Measurements from ENCODE around the gene EPC2.

Gene EPC2

DNA sequence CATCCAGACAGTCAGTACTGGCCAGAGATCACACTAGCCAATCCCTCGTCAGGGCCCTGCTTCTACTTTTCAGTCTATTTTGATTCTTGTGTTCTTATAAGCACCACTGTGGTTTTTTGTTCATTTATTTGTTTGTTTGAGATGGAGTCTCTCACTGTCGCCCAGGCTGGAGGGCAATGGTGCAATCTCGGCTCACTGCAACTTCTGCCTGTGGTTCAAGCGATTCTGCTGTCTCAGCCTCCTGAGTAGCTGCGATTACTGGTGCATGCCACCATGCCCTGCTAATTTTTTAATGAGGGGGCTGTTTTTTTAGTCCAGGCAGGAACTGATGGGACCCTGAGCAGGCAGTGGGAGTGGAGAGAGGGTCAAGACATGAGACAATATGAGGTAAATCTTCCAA is 165.5 kb downstream of the EPC2 start:
- H3K56ac ChIP-seq (ENCODE audit: low read length): no peak overlapping the region
- H2BK120ac ChIP-seq (ENCODE audit: low read depth, low read length): no peak overlapping the region
- no peak overlapping the region for H2BK5ac ChIP-seq (ENCODE audit: low read length)
- no peak overlapping the region for H2BK15ac ChIP-seq (replicated peaks; ENCODE audit: low read depth)
- no CpG with 5 or more reads among the region's 5 CpGs for WGBS (ENCODE audit: extremely low coverage, insufficient coverage, low lambda C conversion rate)
- DNase-seq: no peak
- no peak overlapping the region for H4K5ac ChIP-seq (ENCODE audit: low read length)
- H3K18ac ChIP-seq (ENCODE audit: low read length): no peak overlapping the region
- H3K9ac ChIP-seq (ENCODE audit: low read length): no peak overlapping the region
- H3K79me1 ChIP-seq (ENCODE audit: low read length): no peaks in the 10 kb centered on the region
- H3K23ac ChIP-seq (ENCODE audit: low read length): no peak overlapping the region
- H4K8ac ChIP-seq (ENCODE audit: low read depth, low read length): no peak overlapping the region
- H2AK5ac ChIP-seq (ENCODE audit: low read length): no peak overlapping the region
- H3K27ac ChIP-seq (ENCODE audit: low read depth, low read length): no peak overlapping the region
- no peaks in the 10 kb centered on the region for H3K36me3 ChIP-seq (ENCODE audit: control insufficient read depth, insufficient read depth, low read length)
- H3K27me3 ChIP-seq (ENCODE audit: insufficient read depth, low read length, poor library complexity): no peaks in the 10 kb centered on the region
- no peaks in the 10 kb centered on the region for H3K79me2 ChIP-seq (ENCODE audit: control insufficient read depth, insufficient read depth, low read length)
- peaks cover 2% of the 10 kb centered on the region for H3K4me1 ChIP-seq (ENCODE audit: control insufficient read depth, low read depth, low read length)
- H3K4me2 ChIP-seq (ENCODE audit: low read length): no peak overlapping the region
- H3K4me3 ChIP-seq (ENCODE audit: low read length): no peak overlapping the region
- no peak overlapping the region for H3K4ac ChIP-seq (ENCODE audit: low read depth, low read length)

DNA sequence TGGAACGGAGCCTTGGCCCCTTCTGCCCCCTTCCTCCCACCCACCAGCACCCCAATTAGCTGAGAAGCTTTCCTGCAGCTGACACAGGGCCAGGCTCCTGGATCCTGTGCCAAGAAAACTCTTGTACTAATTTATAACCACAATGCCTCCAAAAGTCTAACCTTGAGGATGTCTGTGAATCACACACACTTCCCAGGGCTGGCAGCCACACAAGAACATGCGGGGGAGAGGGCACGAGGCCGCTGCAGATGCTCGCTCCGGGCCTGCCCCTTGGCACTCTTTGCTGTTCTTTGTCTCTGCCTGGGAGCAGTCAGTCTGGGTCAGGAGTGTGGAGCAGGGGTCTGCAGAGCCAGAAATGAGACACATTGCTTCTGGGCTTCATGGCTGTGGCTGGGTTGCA is 167.8 kb downstream of the EPC2 start:
- no peak overlapping the region for H2AK5ac ChIP-seq (ENCODE audit: low read length)
- H3K27ac ChIP-seq (ENCODE audit: low read depth, low read length): no peak overlapping the region
- no peak for DNase-seq
- H3K36me3 ChIP-seq (ENCODE audit: control insufficient read depth, insufficient read depth, low read length): no peaks in the 10 kb centered on the region
- H3K9ac ChIP-seq (ENCODE audit: low read length): no peak overlapping the region
- no peak overlapping the region for H2BK5ac ChIP-seq (ENCODE audit: low read length)
- no peaks in the 10 kb centered on the region for H3K27me3 ChIP-seq (ENCODE audit: insufficient read depth, low read length, poor library complexity)
- peaks cover 4% of the 10 kb centered on the region for H3K4me1 ChIP-seq (ENCODE audit: control insufficient read depth, low read depth, low read length)
- no peak overlapping the region for H2BK15ac ChIP-seq (replicated peaks; ENCODE audit: low read depth)
- no peak overlapping the region for H3K18ac ChIP-seq (ENCODE audit: low read length)
- no peak overlapping the region for H3K56ac ChIP-seq (ENCODE audit: low read length)
- H2BK120ac ChIP-seq (ENCODE audit: low read depth, low read length): no peak overlapping the region
- H3K4ac ChIP-seq (ENCODE audit: low read depth, low read length): no peak overlapping the region
- H4K5ac ChIP-seq (ENCODE audit: low read length): no peak overlapping the region
- no peak overlapping the region for H3K23ac ChIP-seq (ENCODE audit: low read length)
- no peak overlapping the region for H4K8ac ChIP-seq (ENCODE audit: low read depth, low read length)
- no peak overlapping the region for H3K4me3 ChIP-seq (ENCODE audit: low read length)
- H3K79me2 ChIP-seq (ENCODE audit: control insufficient read depth, insufficient read depth, low read length): no peaks in the 10 kb centered on the region
- H3K79me1 ChIP-seq (ENCODE audit: low read length): no peaks in the 10 kb centered on the region
- WGBS (ENCODE audit: extremely low coverage, insufficient coverage, low lambda C conversion rate): no CpG with 5 or more reads among the region's 6 CpGs
- no peak overlapping the region for H3K4me2 ChIP-seq (ENCODE audit: low read length)

- Histone ChIP-seq H4K8ac (ENCODE audit: low read depth, low read length) (no peak overlapping the region), H4K5ac (ENCODE audit: low read length) (no peak overlapping the region), H2BK15ac (replicated peaks; ENCODE audit: low read depth) (no peak overlapping the region), H3K18ac (ENCODE audit: low read length) (no peak overlapping the region), H3K56ac (ENCODE audit: low read length) (peak overlapping the region; percentile 50), H2BK120ac (ENCODE audit: low read depth, low read length) (no peak overlapping the region), H2BK5ac (ENCODE audit: low read length) (no peak overlapping the region), H3K79me1 (ENCODE audit: low read length) (no peaks in the 10 kb centered on the region), H3K4me1 (ENCODE audit: control insufficient read depth, low read depth, low read length) (peaks cover 4% of the 10 kb centered on the region), H3K4ac (ENCODE audit: low read depth, low read length) (no peak overlapping the region), H3K9ac (ENCODE audit: low read length) (no peak overlapping the region), H3K27me3 (ENCODE audit: insufficient read depth, low read length, poor library complexity) (no peaks in the 10 kb centered on the region), H3K23ac (ENCODE audit: low read length) (no peak overlapping the region), H3K27ac (ENCODE audit: low read depth, low read length) (peak overlapping the region; percentile 9), H3K36me3 (ENCODE audit: control insufficient read depth, insufficient read depth, low read length) (no peaks in the 10 kb centered on the region), H3K4me3 (ENCODE audit: low read length) (no peak overlapping the region), H3K4me2 (ENCODE audit: low read length) (no peak overlapping the region), H2AK5ac (ENCODE audit: low read length) (no peak overlapping the region), H3K79me2 (ENCODE audit: control insufficient read depth, insufficient read depth, low read length) (no peaks in the 10 kb centered on the region)
- no CpG with 5 or more reads among the region's 11 CpGs for WGBS (ENCODE audit: extremely low coverage, insufficient coverage, low lambda C conversion rate)
- DNase-seq: peak; percentile 94
Observed at GRCh38 chr2:148813603-148814065, 169.1 kb downstream of the EPC2 start.

DNA sequence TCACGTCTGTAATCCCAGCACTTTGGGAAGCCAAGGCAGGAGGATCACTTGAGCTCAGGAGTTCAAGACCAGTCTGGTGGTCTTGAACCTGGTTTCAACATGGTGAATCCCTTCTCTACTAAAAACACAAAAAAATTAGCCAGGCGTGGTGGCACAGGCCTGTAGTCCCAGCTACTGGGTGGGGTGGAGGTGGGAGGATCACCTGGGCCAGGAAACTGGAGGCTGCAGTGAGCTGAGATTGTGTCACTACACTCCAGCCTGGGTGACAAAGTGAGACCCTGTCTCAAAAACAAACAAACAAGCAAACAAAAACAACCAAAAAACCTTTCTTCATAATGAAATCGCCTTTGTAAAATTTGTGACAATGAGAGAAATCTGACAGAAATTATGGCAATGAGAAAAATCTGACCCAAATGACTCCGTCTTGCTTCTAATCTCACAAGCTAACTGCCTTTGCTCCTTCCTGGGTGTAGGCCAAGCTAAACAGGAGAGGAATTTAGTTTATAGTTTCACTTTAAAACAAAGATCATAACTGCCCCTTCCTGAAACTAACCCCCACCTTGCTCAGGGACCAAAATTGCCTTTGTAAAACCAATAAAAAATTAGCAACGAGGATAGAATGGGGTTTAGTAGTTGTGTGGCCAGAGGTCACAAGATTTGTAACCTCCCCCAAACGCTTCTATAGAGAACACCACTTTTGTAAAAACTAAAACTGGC is 169.8 kb downstream of the EPC2 start:
- Histone ChIP-seq H2AK5ac (ENCODE audit: low read length) (no peak overlapping the region), H3K36me3 (ENCODE audit: control insufficient read depth, insufficient read depth, low read length) (no peaks in the 10 kb centered on the region), H3K79me2 (ENCODE audit: control insufficient read depth, insufficient read depth, low read length) (no peaks in the 10 kb centered on the region), H3K79me1 (ENCODE audit: low read length) (no peaks in the 10 kb centered on the region), H3K4me2 (ENCODE audit: low read length) (no peak overlapping the region), H3K4me3 (ENCODE audit: low read length) (no peak overlapping the region), H3K56ac (ENCODE audit: low read length) (peak overlapping the region; percentile 50), H3K18ac (ENCODE audit: low read length) (no peak overlapping the region), H3K27me3 (ENCODE audit: insufficient read depth, low read length, poor library complexity) (no peaks in the 10 kb centered on the region), H3K23ac (ENCODE audit: low read length) (no peak overlapping the region), H2BK120ac (ENCODE audit: low read depth, low read length) (no peak overlapping the region), H2BK15ac (replicated peaks; ENCODE audit: low read depth) (no peak overlapping the region), H3K9ac (ENCODE audit: low read length) (no peak overlapping the region), H3K4me1 (ENCODE audit: control insufficient read depth, low read depth, low read length) (peaks cover 4% of the 10 kb centered on the region), H2BK5ac (ENCODE audit: low read length) (no peak overlapping the region), H3K27ac (ENCODE audit: low read depth, low read length) (peak overlapping the region; percentile 9), H4K8ac (ENCODE audit: low read depth, low read length) (no peak overlapping the region), H4K5ac (ENCODE audit: low read length) (no peak overlapping the region), H3K4ac (ENCODE audit: low read depth, low read length) (no peak overlapping the region)
- no CpG with 5 or more reads among the region's 6 CpGs for WGBS (ENCODE audit: extremely low coverage, insufficient coverage, low lambda C conversion rate)
- no peak for DNase-seq

GRCh38 chr2:148814860-148815419 is 170.4 kb downstream of the EPC2 start:
- H3K79me2 ChIP-seq (ENCODE audit: control insufficient read depth, insufficient read depth, low read length): no peaks in the 10 kb centered on the region
- no peak overlapping the region for H3K18ac ChIP-seq (ENCODE audit: low read length)
- no CpG with 5 or more reads among the region's 7 CpGs for WGBS (ENCODE audit: extremely low coverage, insufficient coverage, low lambda C conversion rate)
- no peaks in the 10 kb centered on the region for H3K36me3 ChIP-seq (ENCODE audit: control insufficient read depth, insufficient read depth, low read length)
- peaks cover 4% of the 10 kb centered on the region for H3K4me1 ChIP-seq (ENCODE audit: control insufficient read depth, low read depth, low read length)
- H3K4me3 ChIP-seq (ENCODE audit: low read length): no peak overlapping the region
- no peak overlapping the region for H3K4ac ChIP-seq (ENCODE audit: low read depth, low read length)
- no peak overlapping the region for H4K8ac ChIP-seq (ENCODE audit: low read depth, low read length)
- no peak overlapping the region for H2AK5ac ChIP-seq (ENCODE audit: low read length)
- no peak overlapping the region for H4K5ac ChIP-seq (ENCODE audit: low read length)
- peak overlapping the region; percentile 7 for H3K56ac ChIP-seq (ENCODE audit: low read length)
- no peak overlapping the region for H2BK5ac ChIP-seq (ENCODE audit: low read length)
- H2BK15ac ChIP-seq (replicated peaks; ENCODE audit: low read depth): no peak overlapping the region
- H3K4me2 ChIP-seq (ENCODE audit: low read length): no peak overlapping the region
- no peaks in the 10 kb centered on the region for H3K79me1 ChIP-seq (ENCODE audit: low read length)
- no peaks in the 10 kb centered on the region for H3K27me3 ChIP-seq (ENCODE audit: insufficient read depth, low read length, poor library complexity)
- no peak for DNase-seq
- no peak overlapping the region for H3K23ac ChIP-seq (ENCODE audit: low read length)
- no peak overlapping the region for H2BK120ac ChIP-seq (ENCODE audit: low read depth, low read length)
- H3K9ac ChIP-seq (ENCODE audit: low read length): no peak overlapping the region
- no peak overlapping the region for H3K27ac ChIP-seq (ENCODE audit: low read depth, low read length)
